IMR-90 (cell line): ENCODE data around the gene CACNB3. TPM values are rescaled to one million over a fixed set of nuclear protein-coding genes. Genes with fewer than 3 reads are reported as not detected.

Source experiments
- ATAC-seq: fragments of 200-7000 bp; cut with Tn5 transposase; 2 replicates; pipeline ENCODE4 v1.9.1; 2020; ENCODE audit warnings: low read depth, mild to moderate bottlenecking, moderate library complexity
- BruUV-seq: library from RNA; stranded (reverse); fragments of 400-500 nt; replicated peaks from 2 replicates; lab custom pipeline; 2021; lab: Mats Ljungman, UMichigan
- CTCF ChIA-PET: fragments of 300-600 bp; formaldehyde crosslinking; extraction: SDS; loops from one replicate; lab custom pipeline; 2021; ENCODE audit warnings: antibody characterized with exemption; lab: Yijun Ruan, JAX
- POLR2A ChIA-PET: fragments of 300-600 bp; sonication (Branson Sonifier 250); formaldehyde crosslinking; loops from one replicate; lab custom pipeline; 2022; ENCODE audit warnings: antibody characterized with exemption; ENCODE audit not compliant: unreplicated experiment; lab: Charles Lee
- DNase-seq: peaks from one replicate; pipeline ENCODE4 v3.0.0; 2013
- H2AFZ ChIP-seq: replicated peaks from 2 replicates; pipeline ENCODE3; 2013; ENCODE audit warnings: low read length, mild to moderate bottlenecking; ENCODE audit not compliant: poor library complexity
- H2AK5ac ChIP-seq: 2 replicates; pipeline ENCODE4 v1.6.1; 2013; ENCODE audit warnings: low read depth, low read length, inconsistent platforms
- H2AK9ac ChIP-seq: replicated peaks from 2 replicates; pipeline ENCODE3; 2013; ENCODE audit warnings: mild to moderate bottlenecking, low read depth, low read length, moderate library complexity; ENCODE audit not compliant: poor library complexity
- H2BK120ac ChIP-seq: 2 replicates; pipeline ENCODE4 v1.6.1; 2013; ENCODE audit warnings: low read depth, low read length, inconsistent platforms
- H2BK15ac ChIP-seq: 3 replicates; pipeline ENCODE4 v1.6.1; 2013; ENCODE audit warnings: low read depth, low read length, inconsistent platforms
- H2BK20ac ChIP-seq: 2 replicates; pipeline ENCODE4 v1.6.1; 2013; ENCODE audit warnings: low read depth, mild to moderate bottlenecking, inconsistent platforms, low read length, moderate library complexity
- H2BK5ac ChIP-seq: 2 replicates; pipeline ENCODE4 v1.6.1; 2013; ENCODE audit warnings: mild to moderate bottlenecking, low read depth, low read length, inconsistent platforms; ENCODE audit not compliant: poor library complexity, severe bottlenecking
- H3K14ac ChIP-seq: replicated peaks from 2 replicates; pipeline ENCODE4 v1.6.1; 2013; ENCODE audit warnings: low read depth, low read length, inconsistent platforms
- H3K18ac ChIP-seq: 2 replicates; pipeline ENCODE4 v1.6.1; 2013; ENCODE audit warnings: low read depth, low read length, control low read depth
- H3K23ac ChIP-seq: 2 replicates; pipeline ENCODE4 v1.6.1; 2013; ENCODE audit warnings: low read depth, low read length, inconsistent platforms
- H3K27ac ChIP-seq: 2 replicates; pipeline ENCODE4 v1.5.1; 2013; ENCODE audit warnings: mild to moderate bottlenecking, control low read depth, low read length; ENCODE audit not compliant: insufficient read depth
- H3K27me3 ChIP-seq: 2 replicates; pipeline ENCODE4 v1.6.1; 2013; ENCODE audit warnings: low read length; ENCODE audit not compliant: control insufficient read depth, insufficient read depth
- H3K36me3 ChIP-seq: 2 replicates; pipeline ENCODE4 v1.6.1; 2013; ENCODE audit warnings: low read length, mixed read lengths; ENCODE audit not compliant: control insufficient read depth, insufficient read depth
- H3K4ac ChIP-seq: 2 replicates; pipeline ENCODE4 v1.6.1; 2013; ENCODE audit warnings: low read depth, low read length, inconsistent platforms
- H3K4me1 ChIP-seq: 2 replicates; pipeline ENCODE4 v1.6.1; 2013; ENCODE audit warnings: low read length, mixed read lengths; ENCODE audit not compliant: control insufficient read depth, insufficient read depth
- H3K4me2 ChIP-seq: 2 replicates; pipeline ENCODE4 v1.6.1; 2013; ENCODE audit warnings: low read depth, mild to moderate bottlenecking, control low read depth, low read length, moderate library complexity
- H3K4me3 ChIP-seq: 2 replicates; pipeline ENCODE4 v1.5.1; 2013; ENCODE audit warnings: low read depth, mild to moderate bottlenecking, control low read depth, low read length, moderate library complexity; ENCODE audit not compliant: insufficient read depth
- H3K56ac ChIP-seq: 2 replicates; pipeline ENCODE4 v1.6.1; 2013; ENCODE audit warnings: low read length, inconsistent platforms; ENCODE audit not compliant: insufficient read depth; ENCODE audit errors: extremely low read depth
- H3K79me1 ChIP-seq, 2 experiments: 2 replicates each; pipeline ENCODE4 v1.6.1; 2013; ENCODE audit warnings: low read length in 2 of 2, inconsistent platforms in 1 of 2, low read depth in 1 of 2
- H3K9ac ChIP-seq: 2 replicates; pipeline ENCODE4 v1.6.1; 2013; ENCODE audit warnings: low read depth, low read length, control low read depth
- H3K9me1 ChIP-seq: 2 replicates; pipeline ENCODE4 v1.6.1; 2013; ENCODE audit warnings: low read length, inconsistent platforms; ENCODE audit not compliant: insufficient read depth
- H3K9me3 ChIP-seq: 2 replicates; pipeline ENCODE4 v1.6.1; 2013; ENCODE audit warnings: low read length; ENCODE audit not compliant: control insufficient read depth, insufficient read depth
- H4K20me1 ChIP-seq: 2 replicates; pipeline ENCODE4 v1.6.1; 2013; ENCODE audit warnings: low read length, inconsistent platforms; ENCODE audit not compliant: insufficient read depth
- H4K5ac ChIP-seq: 2 replicates; pipeline ENCODE4 v1.6.1; 2013; ENCODE audit warnings: mild to moderate bottlenecking, low read depth, low read length, control low read depth
- H4K8ac ChIP-seq, 2 experiments: 2 replicates each; pipeline ENCODE4 v1.6.1; 2013; ENCODE audit warnings: low read depth in 2 of 2, low read length in 2 of 2, control low read depth in 1 of 2, inconsistent platforms in 1 of 2
- H4K91ac ChIP-seq: 2 replicates; pipeline ENCODE4 v1.6.1; 2013; ENCODE audit warnings: low read depth, low read length, inconsistent platforms; ENCODE audit not compliant: insufficient read depth
- CEBPB ChIP-seq: IDR thresholded peaks from 2 replicates; pipeline ENCODE4 v1.6.1; 2012; ENCODE audit warnings: low read depth, low read length, improper control_type of control experiment
- RCOR1 ChIP-seq: IDR thresholded peaks from 2 replicates; pipeline ENCODE4 v1.6.1; 2012; ENCODE audit warnings: mild to moderate bottlenecking, low read length, improper control_type of control experiment; ENCODE audit not compliant: insufficient replicate concordance
- WGBS, 2 experiments: methylation state at CpG; one replicate each; pipeline versions ENCODE4 v1.1.5 to v1.1.7; 2013; ENCODE audit warnings: missing lambda C conversion rate in 2 of 2; ENCODE audit not compliant: insufficient read length in 1 of 2; ENCODE audit errors: extremely low coverage in 2 of 2; 5-methylcytosine and 5-hydroxymethylcytosine counted together
- dilution Hi-C: fragments of 300-500 bp; cut with HindIII; formaldehyde crosslinking; loops from one replicate; pipeline ENCODE4 v1.14.3; 2018; ENCODE audit warnings: low sequenced_read_pairs; ENCODE audit not compliant: unreplicated experiment
- in situ Hi-C: fragments of 300-500 bp; cut with MboI; formaldehyde crosslinking; loops from 3 replicates; pipeline ENCODE4 v1.14.3; 2019; ENCODE audit warnings: low sequenced_read_pairs, inconsistent platforms, mixed read lengths
- intact Hi-C: fragments of 100-400 bp; cut with micrococcal nuclease; formaldehyde crosslinking; loops from 2 replicates; pipeline ENCODE4 v1.10.0; 2022
- polyA plus RNA-seq, 3 experiments: library from polyadenylated mRNA; depleted of rRNA; stranded (reverse); fragments of >200 nt; gene quantifications; 2 replicates each; pipeline ENCODE4 v1.2.3, GENCODE V29; 2012; ENCODE audit warnings: low replicate concordance in 1 of 3
- total RNA-seq: library from RNA; depleted of rRNA; stranded (reverse); fragments of >200 nt; gene quantifications from 2 replicates; pipeline ENCODE4 v1.2.3, GENCODE V29; 2012

Gene CACNB3
- total and polyA plus RNA-seq, 2 of the 4 experiments (the other 2 are of a cell fraction) = 18.1 to 45.1 TPM

GRCh38 chr12:48858043-48858442 is 39.7 kb downstream of the CACNB3 start:
- Histone ChIP-seq H3K9ac (no peak overlapping the region), H3K56ac (no peak overlapping the region), H4K5ac (no peak overlapping the region), H2BK5ac (no peak overlapping the region), H3K4me3 (no peak overlapping the region), H3K4me2 (no peak overlapping the region), H2BK20ac (no peak overlapping the region), H3K18ac (no peak overlapping the region), H3K27me3 (peaks cover 34% of the 10 kb centered on the region), H3K79me1 (no peaks in the 10 kb centered on the region; a peak in 1 of 4 replicates), H3K4me1 (no peaks in the 10 kb centered on the region), H3K9me3 (no peaks in the 10 kb centered on the region), H3K9me1 (0 out of 2 replicates have a peak, but pooled peaks cover 5% of the 10 kb centered on the region), H4K8ac (no peak overlapping the region), H2AK5ac (no peak overlapping the region), H2BK15ac (no peak overlapping the region), H3K23ac (no peak overlapping the region), H2AFZ (no peak overlapping the region), H3K27ac (no peak overlapping the region), H3K14ac (no peak overlapping the region), H3K36me3 (no peaks in the 10 kb centered on the region), H4K20me1 (no peaks in the 10 kb centered on the region; the same call in 1 of the 2 replicates), H2AK9ac (no peak overlapping the region), H4K91ac (no peak overlapping the region), H3K4ac (no peak overlapping the region), H2BK120ac (no peak overlapping the region)
- dilution Hi-C loops = no loop called here
- in situ Hi-C loops = no loop called here
- ChIA-PET POLR2A (no interaction called here), CTCF (no interaction called here)
- TF ChIP-seq RCOR1 = no peak
- TF ChIP-seq CEBPB = peak; percentile 45; the same call in 1 of the 2 replicates
- intact Hi-C loops = no loop called here
- BruUV-seq = no TSS peak
- WGBS, 2 experiments = 70% methylated on average over 2 of the region's 8 CpGs; no CpG with 5 or more reads in 1 of the 2 experiments
- DNase-seq (no peak), ATAC-seq (no peak)
